Measurements from ENCODE around the gene COQ8B. TPM values are rescaled to one million over a fixed set of nuclear protein-coding genes. Genes with fewer than 3 reads are reported as not detected.
A peak's percentile ranks its signal among the peaks of the same experiment; 100 is the strongest.

Gene COQ8B
- total RNA-seq, 1 donor = 29.5 TPM

DNA sequence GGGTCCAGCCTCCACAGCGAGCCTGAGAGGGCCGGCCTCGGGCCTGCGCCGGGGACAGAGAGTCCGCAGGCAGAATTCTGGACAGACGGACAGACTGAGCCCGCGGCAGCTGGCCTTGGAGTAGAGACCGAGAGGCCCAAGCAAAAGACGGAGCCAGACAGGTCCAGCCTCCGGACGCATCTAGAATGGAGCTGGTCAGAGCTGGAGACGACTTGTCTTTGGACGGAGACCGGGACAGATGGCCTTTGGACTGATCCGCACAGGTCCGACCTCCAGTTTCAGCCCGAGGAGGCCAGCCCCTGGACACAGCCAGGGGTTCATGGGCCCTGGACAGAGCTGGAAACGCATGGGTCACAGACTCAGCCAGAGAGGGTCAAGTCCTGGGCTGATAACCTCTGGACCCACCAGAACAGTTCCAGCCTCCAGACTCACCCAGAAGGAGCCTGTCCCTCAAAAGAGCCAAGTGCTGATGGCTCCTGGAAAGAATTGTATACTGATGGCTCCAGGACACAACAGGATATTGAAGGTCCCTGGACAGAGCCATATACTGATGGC is 716 bp upstream of the COQ8B start:
- no peak for DNase-seq (ENCODE audit: low read depth)
- TF ChIP-seq, protein P1, sequence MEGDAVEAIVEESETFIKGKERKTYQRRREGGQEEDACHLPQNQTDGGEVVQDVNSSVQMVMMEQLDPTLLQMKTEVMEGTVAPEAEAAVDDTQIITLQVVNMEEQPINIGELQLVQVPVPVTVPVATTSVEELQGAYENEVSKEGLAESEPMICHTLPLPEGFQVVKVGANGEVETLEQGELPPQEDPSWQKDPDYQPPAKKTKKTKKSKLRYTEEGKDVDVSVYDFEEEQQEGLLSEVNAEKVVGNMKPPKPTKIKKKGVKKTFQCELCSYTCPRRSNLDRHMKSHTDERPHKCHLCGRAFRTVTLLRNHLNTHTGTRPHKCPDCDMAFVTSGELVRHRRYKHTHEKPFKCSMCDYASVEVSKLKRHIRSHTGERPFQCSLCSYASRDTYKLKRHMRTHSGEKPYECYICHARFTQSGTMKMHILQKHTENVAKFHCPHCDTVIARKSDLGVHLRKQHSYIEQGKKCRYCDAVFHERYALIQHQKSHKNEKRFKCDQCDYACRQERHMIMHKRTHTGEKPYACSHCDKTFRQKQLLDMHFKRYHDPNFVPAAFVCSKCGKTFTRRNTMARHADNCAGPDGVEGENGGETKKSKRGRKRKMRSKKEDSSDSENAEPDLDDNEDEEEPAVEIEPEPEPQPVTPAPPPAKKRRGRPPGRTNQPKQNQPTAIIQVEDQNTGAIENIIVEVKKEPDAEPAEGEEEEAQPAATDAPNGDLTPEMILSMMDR (IDR thresholded peaks at IDR 0.05; ENCODE audit: insufficient read depth, low read length) = no peak
- peak overlapping the region; percentile 93 for H3K4me3 ChIP-seq (ENCODE audit: low read depth, low read length)

DNA sequence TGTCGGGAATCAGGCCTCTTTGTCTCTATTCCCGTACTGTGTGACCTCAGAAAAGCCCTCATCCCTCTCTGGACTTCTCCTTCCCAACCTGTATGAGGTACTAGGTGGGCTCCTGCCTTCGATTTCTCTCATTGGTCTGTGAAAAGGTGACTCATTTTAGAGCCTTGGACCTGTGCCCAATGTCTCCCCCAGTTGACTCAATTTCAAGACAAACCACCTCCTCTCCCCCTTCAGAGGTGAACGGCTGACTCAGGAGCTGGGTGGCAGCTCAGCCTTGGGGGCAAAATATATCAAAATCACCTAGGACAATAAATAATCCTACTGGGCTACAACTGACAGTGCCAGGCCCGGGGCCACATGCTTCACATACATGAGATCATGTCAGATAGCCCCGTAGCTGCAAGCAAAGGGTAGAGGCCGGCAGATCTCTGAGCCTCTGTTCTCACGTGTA is 630 bp downstream of the COQ8B start:
- TF ChIP-seq, protein P1 (IDR thresholded peaks at IDR 0.05; ENCODE audit: insufficient read depth, low read length) = no peak
- DNase-seq (ENCODE audit: low read depth) = no peak
- peak overlapping the region; percentile 93 for H3K4me3 ChIP-seq (ENCODE audit: low read depth, low read length)

DNA sequence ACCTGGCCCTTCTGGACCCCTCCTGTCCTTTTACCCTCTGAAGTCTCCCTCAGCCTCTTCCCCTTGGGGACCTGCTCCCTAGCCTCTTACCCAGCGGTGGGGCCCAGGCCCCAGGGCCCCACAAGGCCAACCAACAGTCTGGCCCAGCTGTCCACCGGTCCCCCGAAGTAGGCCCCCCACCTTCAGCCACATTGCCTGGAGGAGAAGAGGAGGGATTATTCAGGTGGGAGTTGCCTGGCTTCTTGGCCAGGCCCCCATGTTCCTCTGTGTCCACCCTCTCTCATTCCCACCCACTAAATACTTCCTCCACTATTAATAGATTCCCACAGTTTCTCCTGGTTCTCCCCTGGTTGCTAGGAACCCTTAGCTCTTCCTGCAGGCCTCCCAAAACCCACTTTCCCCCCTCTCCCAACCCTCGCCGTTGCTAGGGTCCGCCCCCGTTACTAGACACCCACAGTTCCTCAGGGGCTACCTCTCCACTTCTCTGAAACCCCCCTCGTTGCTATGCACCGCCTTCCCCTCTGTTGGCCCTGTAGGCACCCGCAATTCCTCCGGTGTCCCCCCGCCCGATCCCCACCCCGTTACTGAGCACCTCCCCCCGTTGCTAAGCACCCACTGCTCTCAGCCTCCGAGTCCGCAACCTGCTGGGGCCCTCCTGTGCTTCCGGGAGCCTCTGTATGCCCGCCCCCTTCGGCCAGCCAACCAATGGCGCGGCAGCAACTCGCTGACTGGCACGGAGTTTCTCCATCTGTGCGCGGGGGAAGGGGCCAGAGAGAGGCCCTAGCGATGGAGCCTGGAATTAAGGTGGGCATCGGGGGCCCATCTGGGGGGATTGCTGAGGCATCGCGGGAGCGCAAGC is 2.0 kb downstream of the COQ8B start:
- DNase-seq (ENCODE audit: low read depth) = peak; percentile 93
- TF ChIP-seq, protein P1 (IDR thresholded peaks at IDR 0.05; ENCODE audit: insufficient read depth, low read length) = peak; percentile 4
- H3K4me3 ChIP-seq (ENCODE audit: low read depth, low read length) = peak overlapping the region; percentile 74

DNA sequence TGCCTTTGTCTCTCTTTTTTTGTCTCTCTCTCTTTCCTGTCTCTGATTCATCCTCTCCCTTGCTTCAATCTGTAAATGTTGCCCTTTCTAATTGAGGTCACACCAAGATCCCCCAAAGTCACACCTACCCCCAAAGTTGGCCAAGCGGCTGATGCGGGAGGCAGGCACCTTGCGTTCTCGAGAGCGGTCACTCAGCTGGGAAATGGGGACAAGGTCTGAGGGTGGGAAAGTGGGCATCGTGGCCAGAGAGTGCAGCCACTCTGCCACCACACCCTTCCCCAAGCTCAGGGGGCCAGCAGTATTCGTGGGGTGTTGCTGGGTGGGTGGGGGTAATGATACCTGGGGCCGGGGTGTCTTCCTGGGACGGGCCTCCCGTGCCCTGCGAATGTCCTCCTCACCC is 2.7 kb downstream of the COQ8B start:
- H3K4me3 ChIP-seq (ENCODE audit: low read depth, low read length) = peak overlapping the region; percentile 74
- DNase-seq (ENCODE audit: low read depth) = no peak
- TF ChIP-seq, protein P1 (IDR thresholded peaks at IDR 0.05; ENCODE audit: insufficient read depth, low read length) = no peak

DNA sequence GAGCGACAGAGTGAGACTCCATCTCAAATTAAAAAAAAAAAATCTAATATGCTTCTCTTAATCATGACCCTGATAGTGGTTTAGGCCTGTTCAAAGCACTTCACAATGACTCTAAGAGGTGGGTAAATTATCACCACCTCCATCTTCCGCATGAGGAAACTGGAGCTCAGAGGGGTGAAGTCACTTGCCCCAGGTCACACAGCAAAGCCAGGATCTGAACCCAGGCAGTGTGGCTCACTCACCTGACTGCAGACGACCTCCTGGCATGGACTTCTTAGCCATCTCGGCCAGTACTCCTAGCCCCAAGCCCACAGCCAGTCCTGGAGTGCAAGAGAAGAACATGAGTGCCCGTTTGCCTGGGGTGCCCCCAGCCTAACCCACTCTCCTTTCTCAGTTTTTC is 6.9 kb downstream of the COQ8B start:
- TF ChIP-seq, protein P1 (IDR thresholded peaks at IDR 0.05; ENCODE audit: insufficient read depth, low read length) = no peak
- no peak overlapping the region for H3K4me3 ChIP-seq (ENCODE audit: low read depth, low read length)
- DNase-seq (ENCODE audit: low read depth) = no peak

DNA sequence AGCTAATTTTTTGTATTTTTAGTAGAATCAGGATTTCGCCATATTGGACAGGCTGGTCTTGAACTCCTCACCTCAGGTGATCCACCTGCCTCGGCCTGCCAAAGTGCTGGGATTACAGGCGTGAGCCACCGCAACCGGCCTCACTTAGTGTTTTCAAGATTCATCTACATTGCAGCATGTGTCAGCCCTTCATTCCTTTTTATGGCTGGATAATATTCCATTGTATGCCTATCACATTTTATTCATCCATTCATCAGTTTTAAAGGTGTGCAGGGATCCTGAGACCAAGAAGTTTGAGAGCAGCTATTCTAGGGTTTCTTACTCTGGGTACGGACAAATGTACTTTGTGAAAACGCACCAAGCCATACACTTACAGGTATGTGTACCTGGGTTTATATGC is 9.1 kb downstream of the COQ8B start:
- no peak overlapping the region for H3K4me3 ChIP-seq (ENCODE audit: low read depth, low read length)
- no peak for DNase-seq (ENCODE audit: low read depth)
- TF ChIP-seq, protein P1 (IDR thresholded peaks at IDR 0.05; ENCODE audit: insufficient read depth, low read length) = no peak
